Body of pancreas (tissue), 4 donors: ENCODE measurements around the gene RSBN1L. TPM values are rescaled to one million over a fixed set of nuclear protein-coding genes. Genes with fewer than 3 reads are reported as not detected.

Experiments
- ATAC-seq: fragments of 150-250 bp; one replicate; pipeline ENCODE4 v1.9.1; 2016
- DNase-seq, 4 donors: peaks; one replicate each; pipeline ENCODE4 v3.0.0-alpha.2; 2019
- H3K27ac ChIP-seq, 4 donors: fragments of 200-600 bp; sonication (generic); 1 replicate in 3 of 4; 2 replicates in 1 of 4; pipeline versions ENCODE4 v1.5.1 to v1.6.1; 2016 to 2019; ENCODE audit warnings: mild to moderate bottlenecking in 1 of 4, mixed read lengths in 1 of 4, moderate library complexity in 1 of 4
- H3K27me3 ChIP-seq, 2 donors: fragments of 200-600 bp; sonication (generic); one replicate each; pipeline ENCODE4 v1.6.0; 2016; ENCODE audit warnings: mild to moderate bottlenecking in 1 of 2
- H3K36me3 ChIP-seq, 2 donors: fragments of 200-600 bp; sonication (generic); replicated peaks in 1 of 2; 2 replicates each; pipeline ENCODE4 v1.5.1; 2016; ENCODE audit warnings: low read depth in 2 of 2; ENCODE audit not compliant: insufficient read depth in 1 of 2
- H3K4me1 ChIP-seq: fragments of 200-600 bp; sonication (generic); one replicate; pipeline ENCODE4 v1.6.0; 2016
- H3K4me3 ChIP-seq, 2 donors: fragments of 200-600 bp; sonication (generic); 1 replicate in 1 of 2; 2 replicates in 1 of 2; pipeline ENCODE4 v1.5.1; 2016 to 2019
- H3K9me3 ChIP-seq, 3 donors: fragments of 200-600 bp; sonication (generic); 1 replicate in 2 of 3; 2 replicates in 1 of 3; pipeline ENCODE4 v1.5.1; 2016
- CTCF ChIP-seq, 7 experiments: fragments of 450-650 bp in 4 of 7; fragments of 200-600 bp in 3 of 7; sonication (generic) in 3 of 7; IDR thresholded peaks; one replicate each; pipeline ENCODE4 v1.5.1; 2016 to 2019; ENCODE audit warnings: antibody characterized with exemption in 7 of 7
- POLR2A ChIP-seq, 3 donors: fragments of 450-650 bp; IDR thresholded peaks; one replicate each; pipeline ENCODE4 v1.6.1; 2016; ENCODE audit warnings: antibody characterized with exemption in 3 of 3, mild to moderate bottlenecking in 2 of 3
- WGBS, 2 donors: methylation state at CpG; one replicate each; pipeline ENCODE4 v1.1.5; 2017; 5-methylcytosine and 5-hydroxymethylcytosine counted together
- intact Hi-C: fragments of 100-400 bp; cut with DNase I; formaldehyde crosslinking; loops from one replicate; pipeline ENCODE4 v1.15.1; 2023
- total RNA-seq, 2 donors: library from RNA; depleted of rRNA; stranded (reverse); fragments of >200 nt; gene quantifications; one replicate each; pipeline ENCODE4 v1.1.0, GENCODE V29; 2016

RSBN1L gene
- total RNA-seq, 2 donors from 2014 or later, result 15.8 to 16.2 TPM

DNA sequence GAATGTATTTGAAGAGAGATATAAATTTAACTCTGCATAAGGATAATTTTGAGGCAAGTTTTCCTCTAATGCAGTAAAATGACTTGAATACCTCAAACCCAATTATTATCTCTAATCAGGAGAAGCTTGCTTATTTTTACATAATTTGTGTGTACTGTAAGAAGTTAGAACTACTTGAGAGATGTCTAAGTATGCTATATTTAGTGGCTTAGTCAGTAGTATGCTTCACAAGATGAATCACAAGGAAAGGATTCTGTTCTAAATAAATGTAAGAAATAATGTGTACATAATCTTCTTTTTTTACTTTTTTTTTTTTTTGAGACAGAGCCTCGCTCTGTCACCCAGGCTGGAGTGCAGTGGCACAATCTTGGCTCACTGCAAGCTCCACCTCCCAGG lies 116.0 kb downstream of the RSBN1L start:
- Histone ChIP-seq H3K36me3 (no peaks in the 10 kb centered on the region), H3K9me3 (no peaks in the 10 kb centered on the region), H3K4me1 (no peaks in the 10 kb centered on the region), H3K27ac (no peak overlapping the region), H3K27me3 (no peaks in the 10 kb centered on the region), H3K4me3 (no peak overlapping the region)
- DNase-seq (no peak), ATAC-seq (no peak)
- WGBS, 2 donors, result 90 to 100% methylated on average over 1 of the region's 1 CpG
- intact Hi-C loops, result no loop called here
- TF ChIP-seq CTCF (IDR thresholded peaks at IDR 0.05) (no peak), POLR2A (IDR thresholded peaks at IDR 0.05) (no peak)

GRCh38 chr7:77813180-77813579 lies 116.9 kb downstream of the RSBN1L start:
- no peak overlapping the region for H3K4me3 ChIP-seq
- ATAC-seq (no peak), DNase-seq (no peak)
- H3K9me3 ChIP-seq, result no peaks in the 10 kb centered on the region
- 76 to 93% methylated on average over 2 of the region's 2 CpGs for WGBS, 2 donors
- no peaks in the 10 kb centered on the region for H3K4me1 ChIP-seq
- intact Hi-C loops, result no loop called here
- H3K27ac ChIP-seq, result no peak overlapping the region
- no peaks in the 10 kb centered on the region for H3K27me3 ChIP-seq
- TF ChIP-seq CTCF (IDR thresholded peaks at IDR 0.05) (no peak), POLR2A (IDR thresholded peaks at IDR 0.05) (no peak)
- no peaks in the 10 kb centered on the region for H3K36me3 ChIP-seq

- Histone ChIP-seq H3K27ac (no peak overlapping the region), H3K4me3 (no peak overlapping the region), H3K9me3 (peaks cover 0 to 20% (median 0%) of the 10 kb centered on the region in 3 donors)
Measured at GRCh38 chr7:77819021-77819420, 122.8 kb downstream of the RSBN1L start.

GRCh38 chr7:77820967-77821366 lies 124.7 kb downstream of the RSBN1L start:
- ATAC-seq (no peak), DNase-seq (no peak)
- Histone ChIP-seq H3K4me1 (peaks cover 5% of the 10 kb centered on the region), H3K27ac (no peak overlapping the region), H3K36me3 (no peaks in the 10 kb centered on the region), H3K27me3 (no peaks in the 10 kb centered on the region), H3K4me3 (no peak overlapping the region), H3K9me3 (peaks cover 0 to 20% (median 0%) of the 10 kb centered on the region in 3 donors)
- TF ChIP-seq POLR2A (IDR thresholded peaks at IDR 0.05) (no peak), CTCF (IDR thresholded peaks at IDR 0.05) (no peak)
- intact Hi-C loops, result no loop called here
- 98 to 100% methylated on average over 2 of the region's 2 CpGs for WGBS, 2 donors

More at GRCh38 chr7:77819021-77819420, 122.8 kb downstream of the RSBN1L start:
- Histone ChIP-seq H3K36me3 (no peaks in the 10 kb centered on the region), H3K4me1 (peaks cover 5% of the 10 kb centered on the region), H3K27me3 (no peaks in the 10 kb centered on the region)
- intact Hi-C loops, result no loop called here
- ATAC-seq (no peak), DNase-seq (no peak)
- TF ChIP-seq CTCF (IDR thresholded peaks at IDR 0.05), result no peak
- no peak for TF ChIP-seq POLR2A (IDR thresholded peaks at IDR 0.05)

GRCh38 chr7:77822269-77822668 lies 126.0 kb downstream of the RSBN1L start:
- ATAC-seq (no peak), DNase-seq (peak in 1 of 4 donors; percentile 12)
- WGBS, 2 donors, result 67 to 87% methylated on average over 1 of the region's 1 CpG
- H3K36me3 ChIP-seq, result no peaks in the 10 kb centered on the region
- H3K4me1 ChIP-seq, result peaks cover 5% of the 10 kb centered on the region
- TF ChIP-seq CTCF (IDR thresholded peaks at IDR 0.05), result no peak
- TF ChIP-seq POLR2A (IDR thresholded peaks at IDR 0.05), result no peak
- H3K27ac ChIP-seq, result no peak overlapping the region
- peaks cover 0 to 24% (median 0%) of the 10 kb centered on the region in 3 donors for H3K9me3 ChIP-seq
- no peaks in the 10 kb centered on the region for H3K27me3 ChIP-seq
- intact Hi-C loops, result no loop called here
- H3K4me3 ChIP-seq, result no peak overlapping the region
